ENCODE data around the gene BBX. TPM values are rescaled to one million over a fixed set of nuclear protein-coding genes. Genes with fewer than 3 reads are reported as not detected.
"Not testable (repeated sequence)": the region's sequence is repeated elsewhere in the genome, so short reads cannot be mapped to it uniquely, and the experiment has no call there.

BBX gene
- total RNA-seq, 1 donor from 2014 or later = 141 TPM

DNA sequence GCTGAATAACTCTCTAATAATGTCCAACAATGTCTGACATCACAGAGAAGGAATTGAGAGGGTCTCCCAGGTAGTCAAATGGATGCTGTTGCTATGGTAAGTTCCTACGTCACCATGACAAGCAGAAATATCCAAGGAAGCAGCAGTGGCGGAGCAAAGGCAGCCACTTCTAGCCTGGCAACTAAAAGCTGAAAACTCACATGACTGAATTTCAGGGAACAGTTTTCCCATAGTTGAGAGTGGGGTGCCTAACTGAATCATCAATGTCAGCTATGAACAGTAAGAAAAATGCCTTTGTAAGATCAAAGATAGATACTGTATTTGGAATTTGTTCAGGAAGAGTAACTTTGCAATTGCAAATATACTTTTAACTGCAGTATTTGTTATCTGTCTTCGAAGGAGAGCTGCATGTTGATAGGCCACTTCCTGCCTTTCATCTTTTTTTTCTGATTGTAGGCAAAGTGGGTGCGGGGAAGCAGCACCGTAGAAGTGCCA lies 161.7 kb downstream of the BBX start:
- no peak for DNase-seq (ENCODE audit: low read depth)

- no peak for DNase-seq (ENCODE audit: low read depth)
Observed at GRCh38 chr3:107685383-107685782, 162.6 kb downstream of the BBX start.

DNA sequence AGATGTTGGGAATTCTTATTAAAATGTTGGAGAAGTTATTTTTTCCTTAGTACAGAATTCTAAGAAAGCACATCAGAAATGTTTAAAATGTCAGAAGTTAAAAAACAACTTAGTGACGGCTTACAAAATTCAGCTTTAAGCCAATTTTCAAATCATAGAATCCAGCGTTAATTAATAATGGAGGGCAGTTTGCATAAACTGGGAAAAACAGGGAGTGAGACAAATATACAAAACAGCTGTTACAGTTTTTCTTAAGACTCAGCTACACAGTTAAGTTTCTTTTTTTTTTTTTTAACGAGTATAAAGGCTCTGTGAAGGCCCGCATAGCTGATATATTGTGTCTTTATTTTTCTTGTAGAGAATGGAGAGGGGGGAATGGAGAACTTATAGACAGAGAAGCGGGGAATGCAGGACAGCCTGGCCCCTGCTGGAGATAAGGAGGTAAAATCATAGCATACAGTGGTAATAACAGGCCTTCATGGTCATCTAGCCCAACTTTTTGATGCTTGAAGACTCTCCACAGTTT lies 164.4 kb downstream of the BBX start:
- DNase-seq (ENCODE audit: low read depth) = no peak

DNA sequence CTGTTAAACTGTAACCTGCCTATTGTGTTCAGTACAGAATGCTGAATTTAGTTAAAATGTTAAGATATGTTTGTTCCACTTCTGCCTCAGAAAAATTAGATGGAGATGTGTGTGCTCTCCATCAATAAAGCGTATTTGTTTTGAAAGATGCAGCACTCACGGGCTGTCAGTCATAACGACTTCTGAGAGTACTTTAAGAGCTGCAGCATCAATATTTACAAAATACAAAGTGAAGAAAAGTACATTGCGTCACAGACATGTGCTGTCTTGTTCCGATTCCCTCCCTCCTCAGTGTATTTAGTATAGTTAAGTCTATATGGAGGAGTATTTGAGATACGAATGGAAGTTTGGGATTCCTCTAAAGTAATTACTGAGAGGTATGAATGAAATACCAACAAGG lies 166.6 kb downstream of the BBX start:
- no peak for DNase-seq (ENCODE audit: low read depth)

DNA sequence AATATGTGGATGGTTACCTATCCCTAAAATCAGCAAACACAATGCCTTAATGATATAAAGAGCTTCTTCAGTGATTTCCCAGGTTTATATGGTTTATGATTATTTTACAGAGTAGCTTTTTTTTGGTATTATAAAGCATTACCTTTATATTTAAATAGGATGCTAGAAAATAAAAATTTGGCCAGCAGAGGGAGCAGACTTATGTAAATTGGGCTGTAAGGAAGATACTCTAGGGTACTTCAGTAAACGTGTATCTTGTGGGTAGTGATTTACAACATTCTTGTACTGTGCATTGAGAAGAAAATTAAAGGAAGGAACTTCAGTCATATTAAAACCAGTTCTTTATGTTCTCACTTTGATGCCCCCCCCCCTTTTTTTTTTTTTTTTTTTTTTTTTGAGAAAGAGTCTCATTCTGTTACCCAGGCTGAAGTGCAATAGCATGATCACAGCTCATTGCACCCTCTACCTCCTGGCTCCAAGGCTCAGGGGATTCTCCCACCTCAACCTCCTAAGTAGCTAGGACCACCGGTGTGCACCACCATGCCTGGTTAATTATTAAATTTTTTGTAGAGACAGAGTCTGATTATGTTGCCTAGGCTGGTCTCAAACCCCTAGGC lies 167.9 kb downstream of the BBX start:
- DNase-seq (ENCODE audit: low read depth) = peak; percentile 68

- DNase-seq (ENCODE audit: low read depth) = not testable (repeated sequence)
Observed at GRCh38 chr3:107691984-107692383, 169.2 kb downstream of the BBX start.

DNA sequence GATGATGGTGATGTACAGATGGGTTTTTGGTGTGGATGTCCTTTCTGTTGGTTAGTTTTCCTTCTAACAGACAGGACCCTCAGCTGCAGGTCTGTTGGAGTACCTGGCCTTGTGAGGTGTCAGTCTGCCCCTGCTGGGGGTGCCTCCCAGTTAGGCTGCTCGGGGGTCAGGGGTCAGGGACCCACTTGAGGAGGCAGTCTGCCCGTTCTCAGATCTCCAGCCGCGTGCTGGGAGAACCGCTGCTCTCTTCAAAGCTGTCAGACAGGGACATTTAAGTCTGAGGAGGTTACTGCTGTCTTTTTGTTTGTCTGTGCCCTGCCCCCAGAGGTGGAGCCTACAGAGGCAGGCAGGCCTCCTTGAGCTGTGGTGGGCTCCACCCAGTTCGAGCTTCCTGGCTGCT lies 174.6 kb downstream of the BBX start:
- not testable (repeated sequence) for DNase-seq (ENCODE audit: low read depth)

GRCh38 chr3:107697855-107698254 lies 175.1 kb downstream of the BBX start:
- DNase-seq (ENCODE audit: low read depth) = not testable (repeated sequence)

- DNase-seq (ENCODE audit: low read depth) = peak; percentile 40
Observed at GRCh38 chr3:107699682-107700081, 176.9 kb downstream of the BBX start.

GRCh38 chr3:107701299-107701698 lies 178.5 kb downstream of the BBX start:
- DNase-seq (ENCODE audit: low read depth) = no peak

DNA sequence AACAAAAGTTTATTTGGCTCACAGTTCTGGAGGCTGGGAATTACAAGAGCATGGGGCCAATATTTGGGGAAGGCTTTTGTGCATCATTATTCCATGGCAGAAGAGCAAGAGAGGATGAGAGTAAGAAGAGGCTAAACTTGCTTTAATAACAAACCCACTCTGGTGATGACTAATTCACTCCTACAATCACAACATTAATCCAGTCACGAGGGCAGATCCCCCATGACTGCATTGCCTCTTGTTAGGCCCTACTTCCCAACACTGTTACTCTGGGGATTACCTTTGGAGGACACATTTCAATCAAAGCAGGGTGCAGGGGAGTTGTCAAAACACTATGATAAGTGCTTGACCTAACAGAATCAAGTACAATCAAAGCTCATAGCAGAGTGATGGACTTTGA lies 181.7 kb downstream of the BBX start:
- peak; percentile 74 for DNase-seq (ENCODE audit: low read depth)

- DNase-seq (ENCODE audit: low read depth) = no peak
Observed at GRCh38 chr3:107705046-107705445, 182.3 kb downstream of the BBX start.

DNA sequence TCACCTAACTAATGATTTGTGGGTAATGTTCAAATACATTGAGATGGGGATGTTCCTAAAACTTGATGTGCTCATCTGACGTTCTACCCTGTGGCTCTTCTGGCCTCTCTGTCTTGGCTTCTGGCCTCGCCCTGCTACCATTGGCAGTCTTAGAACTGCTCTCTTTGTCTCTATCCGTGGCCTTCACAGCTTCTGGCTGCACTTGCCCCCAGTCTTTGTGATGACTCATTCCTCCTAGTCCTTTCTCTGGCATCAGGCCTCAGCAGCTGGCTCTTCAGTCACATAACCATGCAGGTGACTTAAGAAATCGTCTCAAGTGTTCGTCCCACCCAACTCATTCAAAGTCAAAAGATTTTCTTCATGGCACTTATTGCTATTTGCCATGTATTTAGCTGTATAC lies 188.1 kb downstream of the BBX start:
- peak; percentile 53 for DNase-seq (ENCODE audit: low read depth)

GRCh38 chr3:107716734-107717133 lies 194.0 kb downstream of the BBX start:
- DNase-seq (ENCODE audit: low read depth) = no peak

- DNase-seq (ENCODE audit: low read depth) = no peak
Observed at GRCh38 chr3:107718547-107718946, 195.8 kb downstream of the BBX start.

DNA sequence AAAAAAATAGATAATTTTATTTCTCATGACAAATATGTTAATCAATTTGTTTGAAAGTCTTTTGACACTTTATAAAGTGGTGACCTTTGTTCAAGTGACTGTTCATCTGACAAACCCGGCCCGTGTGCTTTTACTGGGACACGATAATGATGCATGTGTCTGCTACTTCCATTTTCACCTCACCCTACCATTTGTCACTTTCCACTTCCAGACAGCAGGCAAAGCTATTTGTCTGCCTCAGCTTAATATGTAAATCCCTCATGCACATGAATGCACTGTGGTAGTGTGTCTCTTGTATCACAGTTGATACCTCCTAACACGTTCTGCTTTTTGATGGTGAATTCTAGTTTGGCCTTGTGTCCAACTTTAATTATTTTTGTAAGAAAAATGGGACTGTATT lies 204.3 kb downstream of the BBX start:
- DNase-seq (ENCODE audit: low read depth) = no peak

DNA sequence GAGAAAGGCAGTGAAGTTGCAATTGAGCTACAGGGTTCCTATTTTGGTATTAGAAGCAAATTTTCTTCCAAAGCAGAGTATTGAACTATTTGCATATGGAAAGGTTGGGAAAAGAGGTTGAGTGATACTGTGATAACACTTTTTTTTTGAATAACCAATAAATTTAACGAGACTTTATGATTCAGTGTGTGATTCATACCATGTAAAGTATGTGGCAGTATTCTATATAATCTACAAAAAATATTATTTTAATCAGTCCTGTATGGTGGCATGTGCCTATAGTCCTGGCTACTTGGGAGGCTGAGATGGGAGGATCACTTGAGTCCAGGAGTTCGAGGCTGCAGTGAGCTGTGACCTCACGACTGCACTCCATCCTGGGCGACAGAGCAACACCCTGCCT lies 206.9 kb downstream of the BBX start:
- DNase-seq (ENCODE audit: low read depth) = no peak

DNA sequence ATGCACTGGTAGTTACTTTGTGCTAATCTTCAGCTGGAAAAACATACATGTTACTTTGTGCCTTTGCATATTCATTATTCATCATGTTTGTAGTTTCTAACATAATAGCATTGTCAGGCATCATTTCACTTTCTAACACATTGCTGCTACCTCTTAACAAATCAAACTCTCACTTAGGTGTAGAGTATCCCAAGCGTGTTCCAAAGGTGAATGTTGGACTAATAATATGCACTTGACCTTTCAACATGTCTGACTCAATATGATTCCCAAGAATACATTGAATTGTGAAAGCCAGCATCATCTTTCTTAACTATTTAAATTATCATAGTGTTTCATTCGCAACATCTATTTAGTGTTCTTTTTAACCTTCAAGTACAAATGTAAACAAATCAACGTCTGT lies 211.6 kb downstream of the BBX start:
- no peak for DNase-seq (ENCODE audit: low read depth)

- no peak for DNase-seq (ENCODE audit: low read depth)
Observed at GRCh38 chr3:107737914-107738313, 215.2 kb downstream of the BBX start.

GRCh38 chr3:107738486-107739183 lies 215.9 kb downstream of the BBX start:
- no peak for DNase-seq (ENCODE audit: low read depth)

- DNase-seq (ENCODE audit: low read depth) = no peak
Observed at GRCh38 chr3:107739227-107739626, 216.5 kb downstream of the BBX start.

DNA sequence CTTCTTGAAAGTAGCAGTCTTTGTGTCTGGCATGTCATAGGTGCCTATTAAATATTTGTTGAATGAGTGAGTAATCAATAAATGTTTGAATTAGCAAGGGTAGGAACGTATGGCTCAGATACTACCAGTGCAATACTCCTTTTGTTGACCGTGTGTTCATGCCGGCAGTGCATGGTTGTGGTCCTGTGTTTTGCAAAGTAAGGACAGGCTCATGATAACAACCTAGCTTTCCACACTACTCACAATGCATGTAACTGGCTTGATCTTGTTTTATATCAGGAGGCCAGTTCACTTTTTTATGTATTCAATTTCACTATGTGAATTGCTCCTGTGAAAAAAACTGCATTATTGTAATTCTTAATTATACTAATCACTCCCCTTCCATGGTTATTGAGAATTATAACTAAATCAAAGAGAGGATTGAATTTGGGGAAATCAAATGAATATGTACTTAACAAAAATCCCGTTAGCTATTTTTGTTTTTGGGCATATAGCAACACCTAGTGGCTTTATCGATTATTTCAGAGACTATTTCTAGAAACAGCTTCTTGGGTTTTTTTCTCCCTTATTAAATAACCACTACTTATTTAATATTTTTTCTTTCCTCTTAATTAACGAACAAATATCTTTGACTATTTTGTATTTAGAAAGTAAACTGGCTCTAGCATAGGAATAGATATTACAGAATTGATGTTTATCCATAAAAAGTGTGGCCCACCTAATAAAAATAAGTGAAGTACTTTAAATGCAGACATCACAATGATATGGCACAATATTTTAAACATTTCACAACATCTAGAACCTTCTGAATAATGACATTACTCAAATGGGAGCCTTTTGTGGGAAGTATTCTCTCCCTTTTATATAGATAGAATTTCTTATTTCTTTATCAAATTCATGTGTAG lies 218.5 kb downstream of the BBX start:
- peak; percentile 43 for DNase-seq (ENCODE audit: low read depth)

Data from renal cortical epithelial cell (primary cell).